DND-41 (cell line): ENCODE data around the gene MED12L.
A peak's percentile ranks its signal among the peaks of the same experiment; 100 is the strongest.

Experiments used
- EZH2 ChIP-seq: IDR thresholded peaks from 3 replicates; pipeline ENCODE4 v1.6.1; 2012; ENCODE audit warnings: borderline replicate concordance, low read depth, mild to moderate bottlenecking, moderate library complexity, low read length, inconsistent platforms; ENCODE audit not compliant: severe bottlenecking
- TF ChIP-seq, protein P1 (sequence below): IDR thresholded peaks from 2 replicates; pipeline ENCODE4 v1.5.1; 2012; ENCODE audit warnings: borderline replicate concordance, low read length, moderate library complexity, mild to moderate bottlenecking; ENCODE audit not compliant: poor library complexity, severe bottlenecking; ENCODE audit errors: extremely low read depth

GRCh38 chr3:151227807-151228665 lies 142.6 kb downstream of the MED12L start:
- TF ChIP-seq, protein P1, sequence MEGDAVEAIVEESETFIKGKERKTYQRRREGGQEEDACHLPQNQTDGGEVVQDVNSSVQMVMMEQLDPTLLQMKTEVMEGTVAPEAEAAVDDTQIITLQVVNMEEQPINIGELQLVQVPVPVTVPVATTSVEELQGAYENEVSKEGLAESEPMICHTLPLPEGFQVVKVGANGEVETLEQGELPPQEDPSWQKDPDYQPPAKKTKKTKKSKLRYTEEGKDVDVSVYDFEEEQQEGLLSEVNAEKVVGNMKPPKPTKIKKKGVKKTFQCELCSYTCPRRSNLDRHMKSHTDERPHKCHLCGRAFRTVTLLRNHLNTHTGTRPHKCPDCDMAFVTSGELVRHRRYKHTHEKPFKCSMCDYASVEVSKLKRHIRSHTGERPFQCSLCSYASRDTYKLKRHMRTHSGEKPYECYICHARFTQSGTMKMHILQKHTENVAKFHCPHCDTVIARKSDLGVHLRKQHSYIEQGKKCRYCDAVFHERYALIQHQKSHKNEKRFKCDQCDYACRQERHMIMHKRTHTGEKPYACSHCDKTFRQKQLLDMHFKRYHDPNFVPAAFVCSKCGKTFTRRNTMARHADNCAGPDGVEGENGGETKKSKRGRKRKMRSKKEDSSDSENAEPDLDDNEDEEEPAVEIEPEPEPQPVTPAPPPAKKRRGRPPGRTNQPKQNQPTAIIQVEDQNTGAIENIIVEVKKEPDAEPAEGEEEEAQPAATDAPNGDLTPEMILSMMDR: peak; percentile 97
- no peak for TF ChIP-seq EZH2
